Stimulated activated CD8-positive, alpha-beta memory T cell treated with anti-CD3 and anti-CD28 coated beads, Interleukin-15, amount 100 ng/mL, for 48 hours (primary cell): Measurements from ENCODE around the gene FHIT.

Source experiments
- DNase-seq, 2 donors: peaks; one replicate each; pipeline ENCODE4 v3.0.0-alpha.2; 2020; ENCODE audit warnings: low read depth in 2 of 2

Gene FHIT

GRCh38 chr3:60633644-60634043, 617.6 kb downstream of the FHIT start:
- DNase-seq, result no peak

DNA sequence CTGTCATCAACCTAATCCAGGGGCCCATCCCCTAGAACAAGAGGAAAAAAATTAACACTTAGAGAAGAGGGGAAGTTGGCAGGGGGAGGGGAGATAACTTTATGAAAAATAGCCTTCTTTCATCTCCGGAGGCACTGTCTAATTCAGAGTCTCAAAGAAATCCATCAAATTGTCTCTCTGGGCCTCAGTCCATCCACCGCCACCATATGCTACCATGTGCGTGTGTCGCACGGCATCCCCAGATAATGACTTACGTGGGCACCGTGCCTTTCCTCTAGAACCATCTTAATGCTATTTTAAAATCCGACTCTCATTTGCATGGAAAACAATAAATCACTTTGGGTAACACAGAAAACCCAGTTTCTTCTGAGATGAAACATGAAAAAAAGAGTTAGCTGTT, 619.7 kb downstream of the FHIT start:
- DNase-seq, result no peak

DNA sequence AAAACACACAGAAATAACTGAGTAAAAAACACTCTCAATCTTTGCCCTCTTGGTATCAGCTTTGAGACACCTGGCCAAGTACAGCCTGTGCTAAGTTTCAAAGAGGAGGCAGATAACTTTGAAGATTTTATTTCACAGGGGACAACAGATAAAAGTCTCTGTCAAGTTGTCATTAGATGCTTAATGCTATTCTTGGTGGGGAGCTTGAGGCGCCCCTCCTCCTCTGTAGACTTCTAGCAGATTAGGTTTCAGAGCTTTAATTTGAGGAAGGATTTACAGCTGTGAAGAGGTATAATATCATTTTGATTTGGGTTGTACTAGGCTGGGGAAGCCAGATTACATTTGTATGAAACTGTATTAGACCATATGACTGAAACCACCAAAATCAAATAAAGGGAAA, 620.3 kb downstream of the FHIT start:
- no peak for DNase-seq

- DNase-seq, result no peak
Measured at GRCh38 chr3:60629816-60630215, 621.4 kb downstream of the FHIT start.

GRCh38 chr3:60622349-60622748, 628.9 kb downstream of the FHIT start:
- no peak for DNase-seq

- DNase-seq, result no peak
Measured at GRCh38 chr3:60617188-60617587, 634.1 kb downstream of the FHIT start.

DNA sequence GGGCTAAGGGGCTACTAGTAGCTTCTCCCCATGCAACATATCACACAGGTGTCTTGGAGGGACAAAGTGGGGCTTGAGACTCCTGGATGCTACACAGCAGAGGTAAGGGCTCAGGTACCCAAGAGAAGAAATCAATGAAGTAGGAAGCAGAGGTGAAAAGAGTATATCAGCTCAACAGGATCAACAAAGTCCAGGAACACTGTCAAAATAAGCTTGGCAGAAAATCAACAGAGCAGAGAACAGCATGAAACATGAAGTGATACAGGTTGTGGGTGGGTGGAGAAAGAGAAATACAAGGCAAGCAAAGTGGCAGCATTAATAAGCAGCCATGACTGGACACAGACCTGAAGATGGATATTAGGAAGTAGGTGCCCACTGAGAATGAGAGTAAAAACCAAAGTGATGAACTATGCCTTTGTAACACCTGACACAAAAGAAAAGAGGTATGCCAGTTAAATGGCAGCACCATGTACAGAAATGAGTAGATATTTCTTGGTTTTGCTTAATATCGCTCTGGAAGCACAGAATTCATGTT, 637.4 kb downstream of the FHIT start:
- DNase-seq, result no peak

GRCh38 chr3:60610441-60611112, 640.7 kb downstream of the FHIT start:
- no peak for DNase-seq

- DNase-seq, result no peak
Measured at GRCh38 chr3:60609446-60609845, 641.8 kb downstream of the FHIT start.

GRCh38 chr3:60603860-60604259, 647.4 kb downstream of the FHIT start:
- DNase-seq, result no peak

DNA sequence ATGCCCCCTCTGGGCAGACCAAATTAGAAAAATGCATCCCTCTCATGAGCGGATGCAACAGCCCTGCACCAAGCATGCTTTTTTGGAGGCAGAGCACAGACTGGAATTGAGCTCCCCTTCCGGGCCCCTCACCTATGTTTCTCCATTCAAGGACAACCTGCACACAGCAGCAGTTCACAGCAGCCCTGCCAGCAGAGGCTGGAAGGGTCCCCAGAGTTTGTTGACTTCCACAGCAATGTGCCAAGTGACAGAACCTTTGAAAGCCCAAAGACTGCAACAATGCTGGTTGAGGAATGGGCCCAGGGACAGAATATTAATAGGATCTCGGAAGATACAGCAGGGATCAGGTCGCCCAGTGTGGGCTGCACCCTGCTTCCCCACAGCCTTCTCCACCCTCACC, 650.4 kb downstream of the FHIT start:
- no peak for DNase-seq

DNA sequence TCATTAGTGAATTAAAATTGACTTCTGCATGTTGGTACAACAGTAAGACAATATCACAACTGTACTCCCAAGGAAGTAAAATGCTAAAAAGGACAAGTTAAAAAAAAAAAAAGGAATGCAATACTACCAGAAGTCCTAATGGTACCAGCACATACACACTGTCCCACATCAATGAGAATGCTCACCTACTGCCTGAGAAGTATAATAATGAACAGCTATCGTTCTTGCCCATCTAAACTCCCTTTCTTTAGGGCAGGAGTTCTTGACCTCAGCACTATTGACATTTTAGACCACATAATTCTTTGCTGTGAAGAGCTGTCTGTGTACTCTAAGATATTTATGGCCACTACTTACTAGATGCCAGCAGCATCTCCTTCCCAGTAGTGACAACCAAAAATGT, 651.7 kb downstream of the FHIT start:
- DNase-seq, result no peak

- DNase-seq, result no peak
Measured at GRCh38 chr3:60598671-60599070, 652.6 kb downstream of the FHIT start.

DNA sequence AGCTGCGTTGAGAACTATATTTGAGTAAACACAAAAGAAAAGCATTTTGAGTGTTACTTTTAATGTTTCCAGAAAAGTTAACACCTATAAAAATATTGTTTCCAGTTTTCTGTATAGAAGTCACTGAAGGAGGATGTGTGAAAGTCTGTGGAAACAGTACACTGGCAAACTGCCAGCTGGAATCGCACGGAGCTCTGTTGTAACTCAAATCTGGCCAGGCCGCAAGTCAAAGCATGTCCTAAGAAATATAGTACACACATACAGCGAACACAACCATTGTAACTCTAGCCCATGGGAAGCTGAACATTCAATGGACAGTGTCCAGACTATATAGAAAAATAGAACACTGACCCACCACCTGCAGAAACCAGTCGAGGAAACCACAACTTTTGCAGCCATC, 657.2 kb downstream of the FHIT start:
- DNase-seq, result no peak

DNA sequence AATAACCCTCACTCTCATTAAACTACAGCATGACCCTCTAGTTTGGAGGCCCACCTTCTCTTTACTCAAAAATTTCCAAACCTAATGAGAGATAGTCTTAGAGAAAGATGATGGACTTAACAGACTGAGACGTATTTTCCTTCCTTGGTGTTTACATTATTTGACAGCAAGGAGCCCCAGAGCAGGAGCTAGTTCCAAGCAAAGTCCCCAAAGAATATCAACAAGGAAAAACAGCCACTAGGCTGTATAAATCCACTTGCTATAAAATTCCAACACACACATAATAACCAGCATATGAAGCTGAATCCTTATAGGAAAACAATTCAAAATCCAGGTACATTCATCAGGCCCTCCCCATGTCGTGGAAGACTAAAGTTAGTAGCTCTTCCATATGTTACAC, 660.0 kb downstream of the FHIT start:
- DNase-seq, result no peak

- no peak for DNase-seq
Measured at GRCh38 chr3:60588806-60589205, 662.4 kb downstream of the FHIT start.

GRCh38 chr3:60585918-60586317, 665.3 kb downstream of the FHIT start:
- DNase-seq, result no peak

- no peak for DNase-seq
Measured at GRCh38 chr3:60584250-60584649, 667.0 kb downstream of the FHIT start.

- DNase-seq, result no peak
Measured at GRCh38 chr3:60582288-60582687, 669.0 kb downstream of the FHIT start.

DNA sequence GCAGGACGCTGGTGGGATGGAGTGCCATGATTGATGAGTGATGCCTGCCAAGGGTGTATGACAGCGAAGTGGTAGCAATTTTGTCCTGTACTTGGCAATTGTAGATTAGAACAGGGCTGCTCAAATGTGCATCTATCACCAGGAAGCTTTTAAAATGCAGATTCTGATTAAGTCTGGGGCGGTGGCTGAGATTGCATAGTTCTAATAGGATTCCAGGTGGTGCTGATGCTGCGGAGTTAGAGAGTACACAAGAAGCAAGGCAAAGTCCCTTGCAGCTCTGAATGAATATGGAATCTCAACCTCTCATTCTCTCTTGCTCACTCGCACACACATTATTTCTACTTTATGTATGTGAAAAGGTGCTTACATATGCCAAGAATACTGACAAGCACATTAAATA, 670.4 kb downstream of the FHIT start:
- DNase-seq, result no peak

DNA sequence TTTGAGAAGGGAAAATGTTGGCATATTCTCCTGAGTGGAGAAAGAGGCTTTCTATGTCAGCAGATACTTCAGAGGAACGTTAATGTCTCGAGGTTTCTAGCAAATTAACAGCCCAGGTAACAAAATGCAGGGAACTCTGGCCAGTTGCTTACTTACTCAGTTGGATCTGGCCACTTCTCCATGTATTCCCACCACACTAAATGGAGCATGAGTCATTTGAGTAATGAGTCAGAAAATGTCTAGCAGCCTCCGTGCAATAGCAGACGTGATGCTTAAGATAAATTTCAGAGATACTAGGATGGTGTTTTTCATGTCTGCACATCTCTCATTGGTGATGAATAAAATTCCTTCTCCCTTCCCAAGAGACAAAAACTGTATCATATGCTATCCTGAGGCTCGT, 671.5 kb downstream of the FHIT start:
- DNase-seq, result no peak

GRCh38 chr3:60578936-60579335, 672.3 kb downstream of the FHIT start:
- DNase-seq, result no peak

GRCh38 chr3:60577601-60578000, 673.7 kb downstream of the FHIT start:
- no peak for DNase-seq

DNA sequence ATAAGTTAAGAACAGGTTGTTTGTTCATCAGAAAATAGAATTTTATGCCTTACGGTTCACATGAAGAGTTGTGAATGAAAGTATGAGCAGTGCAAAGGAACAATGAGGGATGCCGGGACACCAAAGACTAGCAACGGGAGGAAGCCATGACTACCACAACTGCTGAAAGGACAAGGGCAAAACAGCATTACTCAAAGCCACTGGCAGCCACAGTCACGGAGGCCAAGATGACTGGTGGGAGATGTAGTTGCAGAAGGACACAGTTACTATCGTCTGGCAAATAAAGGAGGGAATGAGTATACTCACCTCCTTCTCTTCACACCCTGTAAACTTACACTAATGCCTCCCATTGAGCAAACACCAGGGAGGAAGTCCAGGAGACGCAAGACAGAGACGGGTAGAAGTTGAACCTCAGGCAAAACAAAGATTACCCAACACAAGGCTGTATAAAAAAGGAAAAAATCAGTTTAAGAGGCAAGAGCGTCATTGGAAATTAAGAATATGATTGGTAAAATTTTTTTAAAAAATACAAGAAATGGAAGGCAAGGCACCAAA, 675.5 kb downstream of the FHIT start:
- no peak for DNase-seq
